Caco-2 (cell line): ENCODE measurements around the gene MAPKAP1. TPM values are rescaled to one million over a fixed set of nuclear protein-coding genes. Genes with fewer than 3 reads are reported as not detected.

Source experiments
- BruUV-seq: library from RNA; stranded (reverse); fragments of 400-500 nt; replicated peaks from 2 replicates; lab custom pipeline; 2021; lab: Mats Ljungman, UMichigan
- CTCF ChIA-PET: fragments of 300-600 bp; sonication (Branson Sonifier 250); formaldehyde crosslinking; loops from one replicate; lab custom pipeline; 2022; ENCODE audit warnings: antibody characterized with exemption; lab: Charles Lee
- POLR2A ChIA-PET: fragments of 300-600 bp; sonication (Branson Sonifier 250); formaldehyde crosslinking; loops from one replicate; lab custom pipeline; 2022; ENCODE audit warnings: antibody characterized with exemption; lab: Charles Lee
- DNase-seq, 2 experiments: peaks; one replicate each; pipeline versions ENCODE4 v3.0.0 to v3.0.0-alpha.2; 2020 to 2022
- H3K27me3 ChIP-seq: replicated peaks from 2 replicates; pipeline ENCODE4 v1.6.0; 2011; ENCODE audit warnings: low read length; ENCODE audit not compliant: control insufficient read depth, insufficient read depth
- H3K36me3 ChIP-seq: 2 replicates; pipeline ENCODE4 v1.5.1; 2011; ENCODE audit warnings: low read length; ENCODE audit not compliant: control insufficient read depth, insufficient read depth
- H3K4me1 ChIP-seq: fragments of 250-450 bp; sonication (Bioruptor Pico); 2 replicates; pipeline ENCODE4 v1.5.1; 2020; ENCODE audit warnings: mild to moderate bottlenecking
- H3K4me3 ChIP-seq: 2 replicates; pipeline ENCODE4 v1.5.1; 2011; ENCODE audit warnings: low read depth, mild to moderate bottlenecking, control low read depth, low read length
- H3K9me3 ChIP-seq: fragments of 250-450 bp; sonication (Bioruptor Pico); 2 replicates; pipeline ENCODE4 v1.5.1; 2020; ENCODE audit warnings: mild to moderate bottlenecking, moderate library complexity
- H3K27ac Mint-ChIP-seq: one replicate; pipeline ENCODE4 v1.8.0; 2022; ENCODE audit warnings: mixed read lengths; ENCODE audit not compliant: unreplicated experiment
- H3K27me3 Mint-ChIP-seq: one replicate; pipeline ENCODE4 v1.8.0; 2022; ENCODE audit warnings: mixed read lengths; ENCODE audit not compliant: insufficient read depth, unreplicated experiment
- H3K36me3 Mint-ChIP-seq: one replicate; pipeline ENCODE4 v1.8.0; 2022; ENCODE audit warnings: mild to moderate bottlenecking, mixed read lengths; ENCODE audit not compliant: insufficient read depth, unreplicated experiment
- H3K4me1 Mint-ChIP-seq: one replicate; pipeline ENCODE4 v1.8.0; 2022; ENCODE audit warnings: low read depth, mixed read lengths; ENCODE audit not compliant: unreplicated experiment
- H3K4me3 Mint-ChIP-seq: one replicate; pipeline ENCODE4 v1.8.0; 2022; ENCODE audit warnings: mild to moderate bottlenecking, moderate library complexity, mixed read lengths; ENCODE audit not compliant: unreplicated experiment
- H3K9me3 Mint-ChIP-seq: one replicate; pipeline ENCODE4 v1.8.0; 2022; ENCODE audit warnings: mixed read lengths; ENCODE audit not compliant: unreplicated experiment
- CTCF ChIP-seq, 2 experiments: fragments of 200-600 bp in 1 of 2; IDR thresholded peaks; 1 replicate in 1 of 2; 2 replicates in 1 of 2; pipeline versions ENCODE4 v1.5.1 to v1.8.0; 2011 to 2022; ENCODE audit warnings: antibody characterized with exemption in 1 of 2, control low read depth in 1 of 2, inconsistent platforms in 1 of 2, low read depth in 1 of 2, low read length in 1 of 2, mild to moderate bottlenecking in 1 of 2, moderate library complexity in 1 of 2; ENCODE audit not compliant: insufficient read depth in 1 of 2, severe bottlenecking in 1 of 2, unreplicated experiment in 1 of 2
- intact Hi-C: fragments of 100-400 bp; cut with micrococcal nuclease; formaldehyde crosslinking; loops from one replicate; pipeline ENCODE4 v1.10.0; 2022; ENCODE audit not compliant: unreplicated experiment
- total RNA-seq: library from RNA; stranded (reverse); gene quantifications from 2 replicates; pipeline ENCODE4 v1.2.3, GENCODE V29; 2022

MAPKAP1 gene
- total RNA-seq, 1 experiment from 2014 or later, result 70.0 TPM

GRCh38 chr9:125511789-125512660 lies 195.0 kb downstream of the MAPKAP1 start:
- H3K27me3 ChIP-seq, result no peaks in the 10 kb centered on the region
- H3K9me3 Mint-ChIP-seq, result no peaks in the 10 kb centered on the region
- no peak for DNase-seq
- H3K27ac Mint-ChIP-seq, result no peak overlapping the region
- ChIA-PET POLR2A (no interaction called here), CTCF (interaction anchor here (0.6 kb wide), 1 partner anchor 119 kb away, joined by 6 read pairs; no protein-coding TSS in a partner anchor)
- TF ChIP-seq CTCF (IDR thresholded peaks at IDR 0.05; ENCODE audit: insufficient read depth in 1 of 2, low read depth in 1 of 2, low read length in 1 of 2, severe bottlenecking in 1 of 2, unreplicated experiment in 1 of 2), result no peak
- H3K4me1 ChIP-seq, result peaks cover 19% of the 10 kb centered on the region
- intact Hi-C loops, result no loop called here
- H3K27me3 Mint-ChIP-seq, result no peaks in the 10 kb centered on the region
- peaks cover 12% of the 10 kb centered on the region for H3K4me1 Mint-ChIP-seq
- no TSS peak for BruUV-seq
- H3K4me3 Mint-ChIP-seq, result no peak overlapping the region
- no peak overlapping the region for H3K4me3 ChIP-seq
- H3K36me3 Mint-ChIP-seq, result no peaks in the 10 kb centered on the region
- no peaks in the 10 kb centered on the region for H3K36me3 ChIP-seq
- H3K9me3 ChIP-seq, result no peaks in the 10 kb centered on the region

DNA sequence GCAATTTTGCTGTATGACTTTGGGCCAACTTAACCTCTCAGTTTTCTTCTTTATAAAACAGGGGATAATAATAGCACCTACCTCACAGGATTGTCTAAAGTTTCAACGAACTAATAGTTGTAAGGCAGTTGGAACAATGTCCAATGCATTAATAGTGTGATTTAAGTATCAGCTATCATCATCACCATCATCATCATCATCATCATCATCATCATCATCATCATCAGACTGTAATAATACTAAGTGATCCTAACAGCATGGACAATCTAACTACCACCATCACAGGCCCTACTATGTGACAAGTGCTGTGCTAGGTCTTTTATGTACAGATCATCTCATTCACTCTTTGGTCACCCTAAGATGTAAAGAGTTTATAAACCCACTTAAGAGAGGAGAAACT lies 196.0 kb downstream of the MAPKAP1 start:
- no peak for DNase-seq

GRCh38 chr9:125509476-125509875 lies 197.5 kb downstream of the MAPKAP1 start:
- no peak for DNase-seq
- no peak overlapping the region for H3K27ac Mint-ChIP-seq
- no peaks in the 10 kb centered on the region for H3K9me3 Mint-ChIP-seq
- Histone ChIP-seq H3K4me1 (peaks cover 8% of the 10 kb centered on the region), H3K4me3 (no peak overlapping the region), H3K27me3 (no peaks in the 10 kb centered on the region), H3K9me3 (no peaks in the 10 kb centered on the region), H3K36me3 (no peaks in the 10 kb centered on the region)
- BruUV-seq, result no TSS peak
- no peaks in the 10 kb centered on the region for H3K36me3 Mint-ChIP-seq
- no peak for TF ChIP-seq CTCF (IDR thresholded peaks at IDR 0.05; ENCODE audit: insufficient read depth in 1 of 2, low read depth in 1 of 2, low read length in 1 of 2, severe bottlenecking in 1 of 2, unreplicated experiment in 1 of 2)
- POLR2A ChIA-PET, result no interaction called here
- intact Hi-C loops, result no loop called here
- no peak overlapping the region for H3K4me3 Mint-ChIP-seq
- H3K4me1 Mint-ChIP-seq, result peaks cover 7% of the 10 kb centered on the region
- H3K27me3 Mint-ChIP-seq, result no peaks in the 10 kb centered on the region
- CTCF ChIA-PET, result no interaction called here

More for the DNA sequence above, 196.0 kb downstream of the MAPKAP1 start:
- ChIA-PET CTCF (no interaction called here), POLR2A (no interaction called here)
- Mint-ChIP-seq H3K36me3 (no peaks in the 10 kb centered on the region), H3K4me3 (no peak overlapping the region), H3K27me3 (no peaks in the 10 kb centered on the region), H3K4me1 (peaks cover 12% of the 10 kb centered on the region), H3K27ac (no peak overlapping the region), H3K9me3 (no peaks in the 10 kb centered on the region)
- no TSS peak for BruUV-seq
- H3K36me3 ChIP-seq, result no peaks in the 10 kb centered on the region
- TF ChIP-seq CTCF (IDR thresholded peaks at IDR 0.05; ENCODE audit: insufficient read depth in 1 of 2, low read depth in 1 of 2, low read length in 1 of 2, severe bottlenecking in 1 of 2, unreplicated experiment in 1 of 2), result no peak
- no peak overlapping the region for H3K4me3 ChIP-seq
- intact Hi-C loops, result no loop called here
- no peaks in the 10 kb centered on the region for H3K27me3 ChIP-seq
- no peaks in the 10 kb centered on the region for H3K9me3 ChIP-seq
- peaks cover 19% of the 10 kb centered on the region for H3K4me1 ChIP-seq
